Endometrium (tissue), 2 donors: ENCODE results near the gene KRTAP10-2.
"Not testable (repeated sequence)": the region's sequence is repeated elsewhere in the genome, so short reads cannot be mapped to it uniquely, and the experiment has no call there.

Experiments used
- FAIRE-seq: peaks from 2 replicates; lab custom pipeline; 2012; peaks lifted over from hg19 to GRCh38; lab: Jason Lieb, UNC
- donor health status: control.
- donor health status: control.

KRTAP10-2 gene

GRCh38 chr21:44567481-44568171 is 16.3 kb upstream of the KRTAP10-2 start:
- no peak for FAIRE-seq

GRCh38 chr21:44566403-44566802 is 15.1 kb upstream of the KRTAP10-2 start:
- no peak for FAIRE-seq

- no peak for FAIRE-seq
Observed at GRCh38 chr21:44564886-44565598, 13.7 kb upstream of the KRTAP10-2 start.

GRCh38 chr21:44564099-44564498 is 12.8 kb upstream of the KRTAP10-2 start:
- no peak for FAIRE-seq

- FAIRE-seq, result no peak
Observed at GRCh38 chr21:44558695-44559094, 7.4 kb upstream of the KRTAP10-2 start, which contains the start of gene KRTAP10-3. KRTAP10-3 (minus strand) TSS chr21:44558795; CDS start chr21:44558715, 80 bp downstream.

GRCh38 chr21:44558329-44558675 is 7.0 kb upstream of the KRTAP10-2 start:
- FAIRE-seq, result not testable (repeated sequence)

GRCh38 chr21:44557491-44558328 is 6.4 kb upstream of the KRTAP10-2 start:
- FAIRE-seq, result no peak

GRCh38 chr21:44556879-44557278 is 5.6 kb upstream of the KRTAP10-2 start:
- FAIRE-seq, result no peak

- no peak for FAIRE-seq
Observed at GRCh38 chr21:44555200-44555875, 4.0 kb upstream of the KRTAP10-2 start.

- FAIRE-seq, result no peak
Observed at GRCh38 chr21:44552681-44553080, 1.4 kb upstream of the KRTAP10-2 start.

- no peak for FAIRE-seq
Observed at GRCh38 chr21:44552136-44552535, 831 bp upstream of the KRTAP10-2 start.

GRCh38 chr21:44550807-44551206 is 498 bp downstream of the KRTAP10-2 start:
- no peak for FAIRE-seq

- not testable (repeated sequence) for FAIRE-seq
Observed at GRCh38 chr21:44550285-44550684, 1.0 kb downstream of the KRTAP10-2 start.

GRCh38 chr21:44549525-44550211 is 1.6 kb downstream of the KRTAP10-2 start:
- FAIRE-seq, result no peak

- no peak for FAIRE-seq
Observed at GRCh38 chr21:44548922-44549321, 2.4 kb downstream of the KRTAP10-2 start.

GRCh38 chr21:44548381-44548780 is 2.9 kb downstream of the KRTAP10-2 start:
- no peak for FAIRE-seq

GRCh38 chr21:44547656-44548331 is 3.5 kb downstream of the KRTAP10-2 start:
- no peak for FAIRE-seq

- no peak for FAIRE-seq
Observed at GRCh38 chr21:44544566-44544965, 6.7 kb downstream of the KRTAP10-2 start.

- FAIRE-seq, result no peak
Observed at GRCh38 chr21:44542716-44543115, 8.6 kb downstream of the KRTAP10-2 start.

GRCh38 chr21:44540741-44541288 is 10.5 kb downstream of the KRTAP10-2 start:
- FAIRE-seq, result no peak
